ENCODE results near the gene EIF1.

GRCh38 chr17:41657176-41657754 lies 31.4 kb upstream of the EIF1 start:
- TF ChIP-seq SP1 (IDR thresholded peaks at IDR 0.05; ENCODE audit: low read depth) = no peak
- TF ChIP-seq POLR2A (IDR thresholded peaks at IDR 0.05; ENCODE audit: borderline replicate concordance, extremely low read depth, insufficient read depth, insufficient read length) = no peak
- no peak for TF ChIP-seq CTCF (IDR thresholded peaks at IDR 0.05 in 2 of 3, conservative IDR thresholded peaks at IDR 0.05 in 1 of 3; ENCODE audit: borderline replicate concordance in 1 of 3, insufficient read depth in 1 of 3, low read depth in 2 of 3, low read length in 2 of 3)

All from HCT116 (cell line).